ENCODE data around the gene WNT3A.

DNA sequence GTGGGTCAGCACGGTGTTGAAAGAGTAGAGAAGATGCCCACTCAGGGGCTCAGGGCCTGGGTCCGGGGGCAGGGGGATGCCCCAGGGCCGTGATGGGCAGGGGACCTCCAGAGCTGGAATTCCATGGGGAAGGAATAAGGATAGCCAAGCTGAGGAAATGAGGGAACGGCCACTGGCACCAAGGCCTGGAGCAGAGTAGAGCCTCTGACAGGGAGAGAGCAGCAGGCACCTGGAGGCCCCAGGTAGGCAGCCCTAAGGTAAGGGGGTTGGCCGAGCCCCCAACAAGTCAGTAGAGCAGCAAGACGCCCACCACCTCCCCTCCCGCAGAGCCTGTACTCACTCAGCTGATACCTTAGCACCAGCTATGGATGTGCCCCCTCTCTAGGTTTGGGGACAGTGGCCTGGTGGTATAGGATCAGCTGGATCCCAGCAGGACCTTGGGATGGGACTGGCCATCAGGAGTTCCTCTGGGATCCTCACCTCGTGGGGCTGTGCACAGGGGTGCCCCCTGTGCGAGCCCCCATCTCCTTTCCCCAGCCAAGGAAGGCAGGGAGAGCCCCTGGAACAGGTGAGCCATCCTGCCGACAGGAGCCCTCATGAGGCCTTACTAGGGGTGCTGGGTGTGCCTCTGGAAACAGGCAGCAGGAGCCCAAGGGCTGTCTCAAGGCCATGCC is 54.8 kb downstream of the WNT3A start:
- TF ChIP-seq, protein P1, sequence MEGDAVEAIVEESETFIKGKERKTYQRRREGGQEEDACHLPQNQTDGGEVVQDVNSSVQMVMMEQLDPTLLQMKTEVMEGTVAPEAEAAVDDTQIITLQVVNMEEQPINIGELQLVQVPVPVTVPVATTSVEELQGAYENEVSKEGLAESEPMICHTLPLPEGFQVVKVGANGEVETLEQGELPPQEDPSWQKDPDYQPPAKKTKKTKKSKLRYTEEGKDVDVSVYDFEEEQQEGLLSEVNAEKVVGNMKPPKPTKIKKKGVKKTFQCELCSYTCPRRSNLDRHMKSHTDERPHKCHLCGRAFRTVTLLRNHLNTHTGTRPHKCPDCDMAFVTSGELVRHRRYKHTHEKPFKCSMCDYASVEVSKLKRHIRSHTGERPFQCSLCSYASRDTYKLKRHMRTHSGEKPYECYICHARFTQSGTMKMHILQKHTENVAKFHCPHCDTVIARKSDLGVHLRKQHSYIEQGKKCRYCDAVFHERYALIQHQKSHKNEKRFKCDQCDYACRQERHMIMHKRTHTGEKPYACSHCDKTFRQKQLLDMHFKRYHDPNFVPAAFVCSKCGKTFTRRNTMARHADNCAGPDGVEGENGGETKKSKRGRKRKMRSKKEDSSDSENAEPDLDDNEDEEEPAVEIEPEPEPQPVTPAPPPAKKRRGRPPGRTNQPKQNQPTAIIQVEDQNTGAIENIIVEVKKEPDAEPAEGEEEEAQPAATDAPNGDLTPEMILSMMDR (optimal IDR thresholded peaks at IDR 0.05 in 1 of 3, IDR thresholded peaks at IDR 0.05 in 1 of 3, conservative IDR thresholded peaks at IDR 0.05 in 1 of 3; ENCODE audit: extremely low read depth in 1 of 3, insufficient read depth in 2 of 3, low read length in 3 of 3): no peak
- TF ChIP-seq EZH2 (IDR thresholded peaks at IDR 0.05; ENCODE audit: low read length): no peak

Measured in keratinocyte (primary cell).